ENCODE measurements around the gene SNAPC4.
"Not testable (repeated sequence)": the region's sequence is repeated elsewhere in the genome, so short reads cannot be mapped to it uniquely, and the experiment has no call there.

DNA sequence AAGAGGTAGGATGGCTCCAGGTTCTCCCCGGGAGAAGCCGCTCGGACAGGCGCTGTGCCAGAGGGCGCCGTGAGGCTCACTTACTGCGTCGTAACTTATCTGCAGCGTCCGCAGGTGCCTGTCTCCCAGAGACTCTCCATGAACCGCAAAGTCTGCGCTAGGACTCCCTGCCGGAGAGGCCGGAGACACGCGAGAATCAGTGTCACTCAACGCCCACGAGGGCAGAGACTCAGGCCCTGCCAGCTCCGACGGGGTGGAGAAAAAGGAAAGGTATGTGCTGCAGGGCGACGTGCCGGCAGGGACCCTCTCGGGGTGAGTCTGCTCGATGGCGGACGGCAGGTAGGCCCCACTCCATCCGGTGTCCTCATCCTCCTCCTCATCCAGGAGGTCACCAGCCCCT lies 7.1 kb upstream of the SNAPC4 start:
- TF ChIP-seq, protein P1, sequence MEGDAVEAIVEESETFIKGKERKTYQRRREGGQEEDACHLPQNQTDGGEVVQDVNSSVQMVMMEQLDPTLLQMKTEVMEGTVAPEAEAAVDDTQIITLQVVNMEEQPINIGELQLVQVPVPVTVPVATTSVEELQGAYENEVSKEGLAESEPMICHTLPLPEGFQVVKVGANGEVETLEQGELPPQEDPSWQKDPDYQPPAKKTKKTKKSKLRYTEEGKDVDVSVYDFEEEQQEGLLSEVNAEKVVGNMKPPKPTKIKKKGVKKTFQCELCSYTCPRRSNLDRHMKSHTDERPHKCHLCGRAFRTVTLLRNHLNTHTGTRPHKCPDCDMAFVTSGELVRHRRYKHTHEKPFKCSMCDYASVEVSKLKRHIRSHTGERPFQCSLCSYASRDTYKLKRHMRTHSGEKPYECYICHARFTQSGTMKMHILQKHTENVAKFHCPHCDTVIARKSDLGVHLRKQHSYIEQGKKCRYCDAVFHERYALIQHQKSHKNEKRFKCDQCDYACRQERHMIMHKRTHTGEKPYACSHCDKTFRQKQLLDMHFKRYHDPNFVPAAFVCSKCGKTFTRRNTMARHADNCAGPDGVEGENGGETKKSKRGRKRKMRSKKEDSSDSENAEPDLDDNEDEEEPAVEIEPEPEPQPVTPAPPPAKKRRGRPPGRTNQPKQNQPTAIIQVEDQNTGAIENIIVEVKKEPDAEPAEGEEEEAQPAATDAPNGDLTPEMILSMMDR (IDR thresholded peaks at IDR 0.05), result not testable (repeated sequence)
- not testable (repeated sequence) for TF ChIP-seq POLR2A (IDR thresholded peaks at IDR 0.05)

All from vagina (tissue), 2 donors.